ENCODE data around the gene UQCC3.

- no peak for TF ChIP-seq CTCF (IDR thresholded peaks at IDR 0.05; ENCODE audit: borderline replicate concordance, extremely low read depth, low read length, poor library complexity, severe bottlenecking)
- no peak for TF ChIP-seq EZH2 (IDR thresholded peaks at IDR 0.05; ENCODE audit: borderline replicate concordance, low read depth, low read length, severe bottlenecking)
Measured at GRCh38 chr11:62664405-62665074, 6.9 kb upstream of the UQCC3 start.

Data from DND-41 (cell line).